GM12878 (cell line): Measurements from ENCODE around the gene POU2F1. TPM values are rescaled to one million over a fixed set of nuclear protein-coding genes. Genes with fewer than 3 reads are reported as not detected.

Experiments
- ATAC-seq: fragments of 200-7000 bp; cut with Tn5 transposase; 3 replicates; pipeline ENCODE4 v1.9.1; 2020; ENCODE audit warnings: mild to moderate bottlenecking, moderate library complexity
- BruUV-seq: library from RNA; stranded (reverse); fragments of 400-500 nt; replicated peaks from 2 replicates; lab custom pipeline; 2021; lab: Mats Ljungman, UMichigan
- CTCF ChIA-PET: fragments of 300-600 bp; sonication (Branson Sonifier 250); formaldehyde crosslinking; extraction: SDS; loops from one replicate; lab custom pipeline; 2021; ENCODE audit warnings: inconsistent platforms; lab: Yijun Ruan, JAX
- POLR2A ChIA-PET: fragments of 350-600 bp; formaldehyde crosslinking; extraction: SDS; loops from one replicate; lab custom pipeline; 2021; ENCODE audit warnings: inconsistent platforms; lab: Charles Lee
- RAD21 ChIA-PET: fragments of 300-600 bp; sonication (Branson Sonifier 250); formaldehyde crosslinking; loops from one replicate; lab custom pipeline; 2023; ENCODE audit warnings: antibody characterized with exemption; ENCODE audit not compliant: unreplicated experiment; lab: Charles Lee
- SMC1A ChIA-PET: fragments of 300-600 bp; sonication (Branson Sonifier 250); formaldehyde crosslinking; loops from one replicate; lab custom pipeline; 2023; ENCODE audit not compliant: unreplicated experiment, uncharacterized antibody; lab: Charles Lee
- DNase-seq: peaks from one replicate; pipeline ENCODE4 v3.0.0-alpha.2; 2011; ENCODE audit warnings: low read depth, low spot score
- FAIRE-seq: peaks from 3 replicates; lab custom pipeline; 2011; peaks lifted over from hg19 to GRCh38; lab: Jason Lieb, UNC
- H2AFZ ChIP-seq: 2 replicates; pipeline ENCODE4 v1.6.0; 2011; ENCODE audit warnings: low read depth, low read length, control low read depth; ENCODE audit not compliant: control insufficient read depth
- H3K27ac ChIP-seq: 2 replicates; pipeline ENCODE4 v1.5.1; 2011; ENCODE audit warnings: control low read depth; ENCODE audit not compliant: control insufficient read depth, insufficient read depth
- H3K27me3 ChIP-seq, 2 experiments: replicated peaks in 1 of 2; 2 replicates each; pipeline versions ENCODE4 v1.6.0 to v1.6.1; 2011; ENCODE audit warnings: low read length in 1 of 2; ENCODE audit not compliant: control insufficient read depth in 2 of 2, insufficient read depth in 2 of 2
- H3K36me3 ChIP-seq, 2 experiments: 2 replicates each; pipeline ENCODE4 v1.5.1; 2011; ENCODE audit warnings: low read length in 1 of 2; ENCODE audit not compliant: control insufficient read depth in 2 of 2, insufficient read depth in 2 of 2
- H3K4me1 ChIP-seq: 2 replicates; pipeline ENCODE4 v1.6.1; 2011; ENCODE audit warnings: mild to moderate bottlenecking, low read length, moderate library complexity, mixed read lengths; ENCODE audit not compliant: control insufficient read depth, insufficient read depth
- H3K4me2 ChIP-seq: 2 replicates; pipeline ENCODE4 v1.6.0; 2011; ENCODE audit warnings: control low read depth; ENCODE audit not compliant: control insufficient read depth, insufficient read depth
- H3K4me3 ChIP-seq: fragments of 200-600 bp; sonication (generic); 2 replicates; pipeline ENCODE4 v1.5.1; 2016
- H3K79me2 ChIP-seq: 2 replicates; pipeline ENCODE4 v1.6.0; 2011; ENCODE audit warnings: low read length; ENCODE audit not compliant: control insufficient read depth, insufficient read depth
- H3K9ac ChIP-seq: 2 replicates; pipeline ENCODE4 v1.8.0; 2011; ENCODE audit warnings: low read length, control low read depth, mixed read lengths; ENCODE audit not compliant: control insufficient read depth, insufficient read depth
- H3K9me3 ChIP-seq: replicated peaks from 3 replicates; pipeline ENCODE4 v1.5.1; 2011; ENCODE audit warnings: mild to moderate bottlenecking, low read length; ENCODE audit not compliant: control insufficient read depth, insufficient read depth
- H4K20me1 ChIP-seq: 2 replicates; pipeline ENCODE4 v1.6.0; 2011; ENCODE audit not compliant: control insufficient read depth, insufficient read depth
- BMI1 ChIP-seq: fragments of 450-650 bp; IDR thresholded peaks from 2 replicates; pipeline ENCODE4 v1.6.1; 2016; ENCODE audit warnings: mild to moderate bottlenecking, moderate library complexity, borderline replicate concordance
- EP300 ChIP-seq, 2 experiments: fragments of 150-350 bp in 1 of 2; IDR thresholded peaks; 2 replicates each; pipeline ENCODE4 v1.6.1; 2011 to 2012; ENCODE audit warnings: low read depth in 2 of 2, low read length in 2 of 2, borderline replicate concordance in 1 of 2, improper control_type of control experiment in 1 of 2, inconsistent platforms in 1 of 2; ENCODE audit not compliant: control insufficient read depth in 1 of 2
- KLF5 ChIP-seq: fragments of 450-650 bp; IDR thresholded peaks from 2 replicates; pipeline ENCODE4 v1.6.1; 2014; ENCODE audit warnings: mild to moderate bottlenecking; ENCODE audit not compliant: partially characterized antibody
- MTA3 ChIP-seq: IDR thresholded peaks from 2 replicates; pipeline ENCODE4 v1.6.1; 2012; ENCODE audit warnings: low read length, inconsistent platforms, borderline replicate concordance
- POLR2AphosphoS5 ChIP-seq: IDR thresholded peaks from 2 replicates; pipeline ENCODE4 v1.6.1; 2011; ENCODE audit warnings: mild to moderate bottlenecking, low read length, inconsistent platforms
- SMAD5 ChIP-seq: IDR thresholded peaks from 2 replicates; pipeline ENCODE4 v1.6.1; 2016; ENCODE audit warnings: antibody characterized with exemption, low read depth
- SRF ChIP-seq, 2 experiments: IDR thresholded peaks; 2 replicates each; pipeline ENCODE4 v1.6.1; 2011; ENCODE audit warnings: low read depth in 2 of 2, low read length in 2 of 2, mild to moderate bottlenecking in 1 of 2, moderate library complexity in 1 of 2
- STAT3 ChIP-seq: IDR thresholded peaks from 2 replicates; pipeline ENCODE4 v1.6.1; 2011; ENCODE audit warnings: low read depth, low read length, improper control_type of control experiment
- WRNIP1 ChIP-seq: IDR thresholded peaks from 2 replicates; pipeline ENCODE4 v1.6.1; 2011; ENCODE audit warnings: low read depth, low read length, improper control_type of control experiment, borderline replicate concordance
- ZNF207 ChIP-seq: fragments of 450-650 bp; IDR thresholded peaks from 2 replicates; pipeline ENCODE4 v1.6.1; 2014; ENCODE audit warnings: antibody characterized with exemption, mild to moderate bottlenecking, borderline replicate concordance
- WGBS: methylation state at CpG from one replicate; pipeline ENCODE4 v1.1.6; 2016; ENCODE audit warnings: low lambda C conversion rate; ENCODE audit not compliant: insufficient replicate concordance, insufficient coverage; ENCODE audit errors: missing lambda C conversion rate; 5-methylcytosine and 5-hydroxymethylcytosine counted together
- in situ Hi-C: fragments of 300-500 bp; cut with MboI; formaldehyde crosslinking; loops from 9 replicates; pipeline ENCODE4 v1.14.3; 2018; ENCODE audit warnings: mixed read lengths
- intact Hi-C: fragments of 100-400 bp; cut with micrococcal nuclease; formaldehyde crosslinking; loops from one replicate; pipeline ENCODE4 v1.14.2; 2022; ENCODE audit not compliant: unreplicated experiment
- polyA plus RNA-seq, 11 experiments: library from polyadenylated mRNA; depleted of rRNA in 4 of 11; unstranded in 6 of 11; stranded (reverse) in 5 of 11; fragments of >200 nt; fragmentation: Nextera tagmentation in 4 of 11; fragmentation: Illumina TruSeq in 1 of 11; extraction: Ambion mirVana in 4 of 11; extraction: Trizol in 1 of 11; gene quantifications; 1 replicate in 1 of 11; 2 replicates in 10 of 11; pipeline versions ENCODE4 v1.2.1 to v1.2.3, GENCODE V29; 2011 to 2016; ENCODE audit warnings: inconsistent platforms in 2 of 11, missing spikeins in 2 of 11, low read depth in 1 of 11
- total RNA-seq, 4 experiments: library from RNA; depleted of rRNA in 3 of 4; stranded (reverse); fragments of >200 nt in 3 of 4; fragmentation: Illumina TruSeq in 1 of 4; extraction: Trizol in 1 of 4; gene quantifications; 2 replicates each; pipeline versions ENCODE4 v1.2.1 to v1.2.3, GENCODE V29; 2013 to 2021
- TF ChIP-seq, protein P1 (sequence below): IDR thresholded peaks from 2 replicates; pipeline ENCODE4 v1.6.1; 2012; ENCODE audit warnings: low read depth, low read length, improper control_type of control experiment
- TF ChIP-seq, protein P2 (sequence below): IDR thresholded peaks from 2 replicates; pipeline ENCODE4 v1.6.1; 2012; ENCODE audit warnings: mild to moderate bottlenecking, low read depth, low read length
- TF ChIP-seq, protein P3 (sequence below): IDR thresholded peaks from 2 replicates; pipeline ENCODE4 v1.6.1; 2012; ENCODE audit warnings: low read depth, low read length, improper control_type of control experiment
- TF ChIP-seq, protein P4 (sequence below): fragments of 450-650 bp; IDR thresholded peaks from 2 replicates; pipeline ENCODE4 v1.6.1; 2017; ENCODE audit warnings: borderline replicate concordance

Gene POU2F1
- total and polyA plus RNA-seq, 10 of the 15 experiments (the other 5 are each of a cell fraction or from before 2014, with no cell fraction given), result 2.5 to 21.7 (median 12.5) TPM

DNA sequence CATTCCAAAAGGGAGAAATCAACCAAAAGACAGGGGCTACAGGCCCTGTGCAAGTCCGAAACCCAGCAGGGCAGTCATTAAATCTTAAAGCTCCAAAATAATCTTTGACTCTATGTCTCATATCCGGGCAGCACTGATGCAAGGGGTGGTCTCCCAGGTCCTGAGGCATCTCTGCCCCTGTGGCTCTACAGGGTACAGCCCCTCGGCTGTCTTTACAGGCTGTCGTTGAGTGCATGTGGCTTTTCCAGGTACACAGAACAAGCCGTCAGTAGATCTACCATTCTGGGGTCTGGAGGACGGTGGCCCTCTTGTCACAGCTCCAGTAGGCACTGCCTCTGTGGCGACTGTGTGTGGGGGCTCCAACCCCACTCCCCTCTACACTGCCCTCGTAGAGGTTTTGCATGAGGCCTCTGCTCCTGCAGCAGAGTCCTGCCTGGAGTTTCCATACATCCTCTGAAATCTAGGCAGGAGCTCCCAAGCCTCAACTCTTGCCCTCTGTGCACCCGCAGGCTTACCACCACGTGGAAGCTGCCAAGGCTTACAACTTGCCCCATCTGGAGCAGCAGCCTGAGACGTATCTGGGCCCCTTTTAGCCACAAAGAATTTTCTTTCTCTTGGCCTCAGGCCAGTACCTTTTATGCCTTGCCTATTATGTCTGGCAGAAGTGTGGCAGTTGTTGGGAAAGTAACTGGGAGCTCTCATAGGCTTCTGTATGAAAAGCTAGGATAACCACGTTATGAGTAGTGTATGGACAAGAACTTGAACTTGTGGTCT is 52.5 kb downstream of the POU2F1 start:
- ChIA-PET RAD21 (interaction anchor here (1.0 to 1.4 kb wide), 2 partner anchors 70 to 71 kb away, joined by 3 to 7 read pairs; no protein-coding TSS in a partner anchor), SMC1A (interaction anchor here (0.6 to 1.8 kb wide), 8 partner anchors 8 to 136 kb away, joined by 3 to 7 read pairs (median 4); no protein-coding TSS in a partner anchor), CTCF (interaction anchor here (0.6 to 5.3 kb wide), 6 partner anchors 20 to 194 kb away, joined by 3 to 22 read pairs (median 4); partner anchors contain the start of gene POU2F1), POLR2A (interaction anchor here (0.6 to 1.0 kb wide), 2 partner anchors 28 to 71 kb away, joined by 3 to 4 read pairs; no protein-coding TSS in a partner anchor)
- 89% methylated on average over 12 of the region's 12 CpGs for WGBS
- H3K4me2 ChIP-seq, result no peak overlapping the region
- H3K27ac ChIP-seq, result no peak overlapping the region
- H3K9ac ChIP-seq, result no peak overlapping the region
- H3K79me2 ChIP-seq, result peaks cover 53% of the 10 kb centered on the region
- H3K4me3 ChIP-seq, result no peak overlapping the region
- no TSS peak for BruUV-seq
- H4K20me1 ChIP-seq, result no peaks in the 10 kb centered on the region
- H3K36me3 ChIP-seq, result no peaks in the 10 kb centered on the region
- intact Hi-C loops, result no loop called here
- in situ Hi-C loops, result no loop called here
- peaks cover 2% of the 10 kb centered on the region; the same call in 2 of the 3 replicates for H3K9me3 ChIP-seq
- no peak; the same call in 2 of the 3 replicates for ATAC-seq
- DNase-seq, result no peak
- H2AFZ ChIP-seq, result no peak overlapping the region
- FAIRE-seq, result no peak
- peaks cover 23% of the 10 kb centered on the region; the same call in 1 of the 2 replicates for H3K4me1 ChIP-seq
- no peaks in the 10 kb centered on the region for H3K27me3 ChIP-seq
- no peak for TF ChIP-seq KLF5
- TF ChIP-seq, protein P1, sequence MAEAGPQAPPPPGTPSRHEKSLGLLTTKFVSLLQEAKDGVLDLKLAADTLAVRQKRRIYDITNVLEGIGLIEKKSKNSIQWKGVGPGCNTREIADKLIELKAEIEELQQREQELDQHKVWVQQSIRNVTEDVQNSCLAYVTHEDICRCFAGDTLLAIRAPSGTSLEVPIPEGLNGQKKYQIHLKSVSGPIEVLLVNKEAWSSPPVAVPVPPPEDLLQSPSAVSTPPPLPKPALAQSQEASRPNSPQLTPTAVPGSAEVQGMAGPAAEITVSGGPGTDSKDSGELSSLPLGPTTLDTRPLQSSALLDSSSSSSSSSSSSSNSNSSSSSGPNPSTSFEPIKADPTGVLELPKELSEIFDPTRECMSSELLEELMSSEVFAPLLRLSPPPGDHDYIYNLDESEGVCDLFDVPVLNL, result no peak
- TF ChIP-seq POLR2AphosphoS5, result no peak
- TF ChIP-seq, protein P2, sequence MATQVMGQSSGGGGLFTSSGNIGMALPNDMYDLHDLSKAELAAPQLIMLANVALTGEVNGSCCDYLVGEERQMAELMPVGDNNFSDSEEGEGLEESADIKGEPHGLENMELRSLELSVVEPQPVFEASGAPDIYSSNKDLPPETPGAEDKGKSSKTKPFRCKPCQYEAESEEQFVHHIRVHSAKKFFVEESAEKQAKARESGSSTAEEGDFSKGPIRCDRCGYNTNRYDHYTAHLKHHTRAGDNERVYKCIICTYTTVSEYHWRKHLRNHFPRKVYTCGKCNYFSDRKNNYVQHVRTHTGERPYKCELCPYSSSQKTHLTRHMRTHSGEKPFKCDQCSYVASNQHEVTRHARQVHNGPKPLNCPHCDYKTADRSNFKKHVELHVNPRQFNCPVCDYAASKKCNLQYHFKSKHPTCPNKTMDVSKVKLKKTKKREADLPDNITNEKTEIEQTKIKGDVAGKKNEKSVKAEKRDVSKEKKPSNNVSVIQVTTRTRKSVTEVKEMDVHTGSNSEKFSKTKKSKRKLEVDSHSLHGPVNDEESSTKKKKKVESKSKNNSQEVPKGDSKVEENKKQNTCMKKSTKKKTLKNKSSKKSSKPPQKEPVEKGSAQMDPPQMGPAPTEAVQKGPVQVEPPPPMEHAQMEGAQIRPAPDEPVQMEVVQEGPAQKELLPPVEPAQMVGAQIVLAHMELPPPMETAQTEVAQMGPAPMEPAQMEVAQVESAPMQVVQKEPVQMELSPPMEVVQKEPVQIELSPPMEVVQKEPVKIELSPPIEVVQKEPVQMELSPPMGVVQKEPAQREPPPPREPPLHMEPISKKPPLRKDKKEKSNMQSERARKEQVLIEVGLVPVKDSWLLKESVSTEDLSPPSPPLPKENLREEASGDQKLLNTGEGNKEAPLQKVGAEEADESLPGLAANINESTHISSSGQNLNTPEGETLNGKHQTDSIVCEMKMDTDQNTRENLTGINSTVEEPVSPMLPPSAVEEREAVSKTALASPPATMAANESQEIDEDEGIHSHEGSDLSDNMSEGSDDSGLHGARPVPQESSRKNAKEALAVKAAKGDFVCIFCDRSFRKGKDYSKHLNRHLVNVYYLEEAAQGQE, result no peak
- TF ChIP-seq, protein P3, sequence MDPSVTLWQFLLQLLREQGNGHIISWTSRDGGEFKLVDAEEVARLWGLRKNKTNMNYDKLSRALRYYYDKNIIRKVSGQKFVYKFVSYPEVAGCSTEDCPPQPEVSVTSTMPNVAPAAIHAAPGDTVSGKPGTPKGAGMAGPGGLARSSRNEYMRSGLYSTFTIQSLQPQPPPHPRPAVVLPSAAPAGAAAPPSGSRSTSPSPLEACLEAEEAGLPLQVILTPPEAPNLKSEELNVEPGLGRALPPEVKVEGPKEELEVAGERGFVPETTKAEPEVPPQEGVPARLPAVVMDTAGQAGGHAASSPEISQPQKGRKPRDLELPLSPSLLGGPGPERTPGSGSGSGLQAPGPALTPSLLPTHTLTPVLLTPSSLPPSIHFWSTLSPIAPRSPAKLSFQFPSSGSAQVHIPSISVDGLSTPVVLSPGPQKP, result no peak
- TF ChIP-seq WRNIP1, result no peak
- no peak for TF ChIP-seq ZNF207
- no peak for TF ChIP-seq EP300 (IDR thresholded peaks at IDR 0.05; ENCODE audit: borderline replicate concordance in 1 of 2, control insufficient read depth in 1 of 2, low read depth in 2 of 2, low read length in 2 of 2)
- TF ChIP-seq MTA3, result no peak
- no peak for TF ChIP-seq BMI1
- no peak for TF ChIP-seq STAT3
- TF ChIP-seq SMAD5, result no peak
- TF ChIP-seq, protein P4, sequence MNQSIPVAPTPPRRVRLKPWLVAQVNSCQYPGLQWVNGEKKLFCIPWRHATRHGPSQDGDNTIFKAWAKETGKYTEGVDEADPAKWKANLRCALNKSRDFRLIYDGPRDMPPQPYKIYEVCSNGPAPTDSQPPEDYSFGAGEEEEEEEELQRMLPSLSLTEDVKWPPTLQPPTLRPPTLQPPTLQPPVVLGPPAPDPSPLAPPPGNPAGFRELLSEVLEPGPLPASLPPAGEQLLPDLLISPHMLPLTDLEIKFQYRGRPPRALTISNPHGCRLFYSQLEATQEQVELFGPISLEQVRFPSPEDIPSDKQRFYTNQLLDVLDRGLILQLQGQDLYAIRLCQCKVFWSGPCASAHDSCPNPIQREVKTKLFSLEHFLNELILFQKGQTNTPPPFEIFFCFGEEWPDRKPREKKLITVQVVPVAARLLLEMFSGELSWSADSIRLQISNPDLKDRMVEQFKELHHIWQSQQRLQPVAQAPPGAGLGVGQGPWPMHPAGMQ, result no peak
- TF ChIP-seq SRF (IDR thresholded peaks at IDR 0.05; ENCODE audit: low read depth in 2 of 2, low read length in 2 of 2), result no peak
